Ramos (cell line): ENCODE data around the gene FGF14.

Experiments used
- in situ Hi-C: fragments of 300-500 bp; cut with MboI; formaldehyde crosslinking; loops from one replicate; pipeline ENCODE4 v1.14.3; 2022; ENCODE audit warnings: low sequenced_read_pairs; ENCODE audit not compliant: unreplicated experiment

Gene FGF14

DNA sequence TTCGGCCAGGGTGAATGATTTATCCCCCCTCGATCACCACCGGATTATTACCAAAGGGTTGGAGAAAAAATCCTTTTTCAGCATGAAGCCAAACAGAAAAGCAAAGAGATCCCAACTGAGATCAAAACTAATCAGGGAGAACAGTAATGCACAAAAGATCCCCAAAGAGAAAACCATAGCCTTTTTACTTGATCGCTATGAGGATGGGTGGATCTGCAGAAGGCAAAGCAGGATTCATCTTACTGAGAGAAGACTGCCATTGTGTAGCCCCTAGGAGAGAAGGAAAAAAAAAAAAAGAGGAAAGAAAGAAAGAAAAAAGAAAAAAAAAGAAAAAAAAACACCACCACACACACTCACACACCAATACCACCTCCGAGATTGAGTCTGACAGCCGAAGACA lies at the start of gene FGF14:
TSS of gene FGF14 (minus strand) at position 283 of the 400 bp plus-strand sequence.
- in situ Hi-C loops: no loop called here

DNA sequence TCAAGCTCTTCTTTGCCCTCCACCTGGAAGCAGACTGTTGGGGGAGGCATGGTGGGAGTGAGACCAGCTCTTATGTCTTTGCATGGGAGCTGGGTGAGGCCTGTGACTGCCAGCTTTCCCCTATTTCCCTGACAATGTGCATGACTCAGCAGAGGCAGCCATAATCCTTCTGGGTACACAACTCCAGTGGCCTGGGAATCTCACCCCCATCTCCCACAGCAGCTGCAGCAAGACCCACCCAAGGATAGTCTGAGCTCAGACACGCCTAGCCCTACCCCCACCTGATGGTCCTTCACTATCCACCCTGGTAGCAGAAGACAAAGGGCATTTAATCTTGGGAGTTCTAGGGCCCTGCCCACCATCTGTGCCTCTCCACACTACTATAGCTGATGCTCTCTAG lies 41.4 kb upstream of the FGF14 start:
- in situ Hi-C loops: no loop called here

DNA sequence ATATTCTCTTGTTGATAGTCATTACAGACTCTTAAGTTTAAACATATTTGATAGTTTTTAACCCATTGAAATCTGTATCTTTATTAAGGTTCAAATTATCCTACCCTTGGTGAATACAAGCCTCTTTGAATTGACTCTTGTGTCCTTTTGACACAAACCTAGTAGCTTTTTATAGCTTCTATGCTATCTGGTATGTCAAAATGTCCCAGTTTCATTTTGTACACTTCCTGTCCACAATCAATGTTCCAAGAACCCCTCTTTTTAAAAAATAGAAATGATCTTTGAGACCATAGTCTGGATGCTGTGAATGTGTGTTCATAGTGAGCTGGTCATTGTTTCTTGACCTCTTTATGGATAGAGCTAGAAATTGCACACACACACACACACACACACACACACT lies 39.2 kb upstream of the FGF14 start:
- in situ Hi-C loops: no loop called here

DNA sequence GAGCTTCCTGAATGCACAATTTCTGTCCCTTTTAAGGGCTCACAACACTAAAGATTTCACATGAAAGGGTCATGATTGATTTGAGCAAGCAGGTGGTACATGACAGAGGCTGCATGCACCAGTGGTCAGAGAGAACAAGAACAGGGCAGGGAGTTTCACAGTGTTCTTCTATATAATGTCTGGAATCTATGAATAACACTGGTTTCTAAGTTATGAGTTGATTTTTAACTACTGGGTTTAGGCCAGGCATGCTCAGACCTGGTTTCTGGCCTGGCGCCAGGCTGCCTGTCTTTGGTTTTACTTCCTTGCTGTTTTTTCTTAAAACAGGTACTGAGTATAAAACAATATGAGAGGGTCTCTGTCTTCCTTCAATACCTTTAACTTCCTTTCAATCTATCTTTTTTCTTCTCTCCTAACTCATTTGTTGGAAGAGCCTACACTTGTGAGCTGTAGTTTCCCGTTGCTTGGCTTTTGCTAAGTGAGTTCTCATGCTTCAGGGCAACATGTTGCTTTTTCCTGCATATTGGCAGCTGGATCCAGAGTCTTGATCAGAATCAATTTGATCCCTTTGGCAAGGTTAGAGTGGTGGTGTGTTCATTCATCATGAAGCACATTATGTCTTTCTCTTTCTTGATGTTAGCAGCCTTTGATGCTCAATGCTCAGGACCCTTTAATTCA lies 38.5 kb upstream of the FGF14 start:
- in situ Hi-C loops: no loop called here

DNA sequence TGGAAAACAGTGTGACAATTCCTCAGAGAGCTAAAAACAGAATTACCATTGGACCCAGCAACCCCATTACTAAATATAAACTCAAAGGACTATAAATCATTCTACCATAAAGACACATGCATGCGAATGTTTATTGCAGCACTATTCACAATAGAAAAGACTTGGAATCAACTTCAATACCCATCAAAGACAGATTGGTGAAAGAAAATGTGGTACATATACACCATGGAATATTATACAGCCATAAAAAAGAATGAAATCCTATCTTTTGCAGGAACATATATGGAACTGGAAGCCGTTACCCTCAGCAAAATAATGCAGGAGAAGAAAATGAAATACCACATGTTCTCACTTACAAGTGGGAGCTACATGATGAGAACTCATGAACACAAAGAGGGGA lies 20.8 kb upstream of the FGF14 start:
- in situ Hi-C loops: no loop called here

DNA sequence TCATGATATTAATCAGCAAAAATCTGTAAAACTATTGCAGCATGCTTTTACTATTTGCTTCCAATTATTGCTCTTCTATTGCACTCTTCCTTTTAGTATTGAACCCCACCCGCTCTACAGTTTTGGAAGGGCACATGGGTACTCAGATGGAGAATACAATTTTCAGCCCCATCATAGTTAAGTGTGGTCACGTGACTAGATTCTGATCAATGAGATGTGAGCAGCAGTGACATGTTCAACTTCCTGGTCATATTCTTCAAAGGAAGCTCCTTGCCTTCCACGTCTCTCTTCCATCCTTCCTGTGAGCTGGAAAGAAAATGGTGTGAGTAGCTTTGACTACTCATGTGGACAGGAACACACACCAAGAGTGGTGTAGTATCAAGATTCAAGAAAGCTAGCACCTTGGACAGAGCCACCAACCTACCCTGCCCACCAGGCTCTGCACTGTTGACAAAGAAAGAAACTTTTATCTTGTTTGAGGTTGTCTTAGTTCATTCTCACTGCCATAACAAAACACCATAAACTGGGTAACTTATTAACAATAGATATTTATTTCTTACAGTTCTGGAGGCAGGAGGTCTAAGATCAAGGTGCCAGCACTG lies 3.8 kb upstream of the FGF14 start:
- in situ Hi-C loops: no loop called here

DNA sequence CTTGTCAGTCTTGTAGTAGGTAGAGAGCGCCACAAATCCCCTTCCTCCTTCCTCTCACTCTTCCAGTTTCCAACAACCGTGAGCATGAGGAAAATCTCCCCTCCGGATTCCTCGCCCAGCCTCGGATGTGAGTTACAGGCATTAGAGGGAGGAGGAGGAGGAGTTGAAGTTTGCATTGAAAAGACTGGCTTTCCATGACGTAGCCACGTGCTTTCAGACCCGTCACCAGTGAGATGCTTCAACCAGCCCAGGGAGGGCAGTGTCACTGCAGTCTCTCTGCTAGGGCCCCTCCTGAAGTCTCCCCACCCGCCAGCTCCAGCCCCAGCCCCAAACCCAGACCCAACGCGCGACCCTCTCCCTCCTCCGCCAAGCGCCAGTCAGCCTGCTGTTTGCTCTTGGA lies 442 bp upstream of the FGF14 start:
- in situ Hi-C loops: no loop called here

DNA sequence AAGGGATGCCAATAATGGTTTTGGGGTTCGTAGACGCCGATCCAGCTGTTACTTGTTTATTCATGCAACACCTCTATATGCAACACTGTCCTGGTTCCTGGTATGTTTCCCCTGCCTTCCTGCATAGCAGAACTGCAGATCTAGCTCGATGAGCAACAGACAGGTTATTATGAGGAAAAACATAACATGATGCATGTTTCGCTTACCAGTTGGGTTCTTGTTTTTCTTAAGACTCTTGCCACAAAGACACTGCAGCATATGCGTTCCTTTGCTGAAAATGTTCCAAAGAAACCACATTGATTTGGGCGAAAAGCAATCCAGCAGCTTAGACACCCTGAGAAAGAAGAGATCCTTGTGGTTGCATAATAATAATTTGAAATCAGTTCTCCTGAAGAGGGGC lies 583 bp downstream of the FGF14 start:
- in situ Hi-C loops: no loop called here

DNA sequence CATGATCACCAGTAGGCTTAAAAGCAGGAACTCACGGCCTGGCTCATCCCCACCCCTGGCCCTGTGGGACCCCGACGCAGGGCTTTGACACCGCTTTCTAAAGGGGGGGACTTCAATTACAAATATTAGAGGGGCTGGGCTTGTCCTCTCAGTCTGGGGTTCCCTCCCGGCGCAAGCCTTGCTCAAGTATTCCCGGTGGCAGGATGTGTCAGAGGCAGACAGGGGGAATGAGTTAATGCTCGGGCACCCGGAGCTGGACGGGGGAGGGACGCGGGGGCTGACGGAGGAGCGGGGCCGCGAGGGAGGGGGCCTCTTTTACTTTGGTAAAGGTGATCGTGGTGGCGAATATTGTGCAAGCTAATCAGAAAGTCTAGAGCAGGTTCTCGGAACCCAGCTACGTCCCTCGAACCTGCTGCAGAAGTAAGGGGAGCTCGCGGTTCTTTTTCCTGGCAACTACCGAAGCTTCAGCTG lies 1.1 kb downstream of the FGF14 start:
- in situ Hi-C loops: no loop called here

DNA sequence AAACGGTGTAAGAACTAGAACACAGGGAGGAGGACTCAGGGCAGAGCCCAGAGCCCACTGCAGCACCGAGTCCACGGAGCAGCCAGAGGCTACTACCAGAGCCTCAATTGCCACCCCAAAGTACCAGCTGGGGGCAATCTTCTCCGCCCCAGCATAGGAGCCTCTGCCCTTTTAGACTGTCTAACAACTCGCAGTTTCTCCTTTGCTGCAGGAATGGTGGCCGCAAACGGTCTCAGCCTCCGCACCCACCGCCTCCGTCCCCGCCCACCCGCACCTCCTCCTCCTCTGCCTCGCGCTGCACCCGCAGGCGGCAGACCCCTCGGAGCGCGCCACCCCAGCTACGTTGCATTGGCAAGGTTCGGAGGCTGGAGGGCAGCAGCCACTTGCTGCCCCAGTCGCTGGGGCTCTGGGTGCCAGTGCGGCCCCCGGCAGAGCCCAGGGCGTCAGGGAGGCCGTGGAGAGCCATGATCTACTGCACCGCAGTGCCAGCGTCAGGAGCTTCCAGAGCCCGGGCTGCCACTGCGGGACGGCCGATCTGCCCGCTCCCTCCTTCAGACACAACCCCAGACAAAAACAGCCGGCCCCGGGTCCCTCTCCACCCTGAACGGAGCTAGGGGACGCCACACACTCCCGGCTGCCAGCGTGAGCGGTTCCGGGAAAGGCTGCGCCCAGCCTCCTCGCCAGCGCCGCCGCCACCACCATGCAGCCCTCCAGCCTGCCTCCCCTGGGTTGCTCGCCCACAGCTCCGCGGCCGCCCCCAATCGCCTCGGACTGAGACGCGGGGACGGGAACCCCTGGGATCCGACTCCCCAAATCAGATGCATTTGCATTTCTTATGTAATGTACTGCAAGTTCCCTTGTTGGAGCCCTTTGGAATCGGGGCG lies 1.8 kb downstream of the FGF14 start:
- in situ Hi-C loops: no loop called here

DNA sequence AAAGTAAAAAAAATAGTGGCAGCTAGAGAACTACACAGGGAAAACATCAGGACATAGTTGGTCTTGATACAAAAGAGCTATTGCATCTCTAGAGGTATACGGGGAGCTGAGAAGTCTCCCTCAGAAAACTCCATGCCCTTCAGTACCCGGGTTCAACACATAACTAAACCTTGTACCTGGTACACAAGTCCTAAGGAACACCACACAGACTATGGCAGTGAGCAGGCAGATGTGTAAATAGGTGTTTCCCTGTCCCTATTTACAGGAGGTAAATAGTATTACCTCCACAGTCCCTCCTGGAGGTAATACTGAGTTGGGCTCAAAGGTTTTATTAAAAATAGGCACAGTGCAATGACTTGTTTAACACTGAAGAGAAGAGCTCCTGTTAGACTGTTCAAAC lies 5.9 kb downstream of the FGF14 start:
- in situ Hi-C loops: no loop called here

DNA sequence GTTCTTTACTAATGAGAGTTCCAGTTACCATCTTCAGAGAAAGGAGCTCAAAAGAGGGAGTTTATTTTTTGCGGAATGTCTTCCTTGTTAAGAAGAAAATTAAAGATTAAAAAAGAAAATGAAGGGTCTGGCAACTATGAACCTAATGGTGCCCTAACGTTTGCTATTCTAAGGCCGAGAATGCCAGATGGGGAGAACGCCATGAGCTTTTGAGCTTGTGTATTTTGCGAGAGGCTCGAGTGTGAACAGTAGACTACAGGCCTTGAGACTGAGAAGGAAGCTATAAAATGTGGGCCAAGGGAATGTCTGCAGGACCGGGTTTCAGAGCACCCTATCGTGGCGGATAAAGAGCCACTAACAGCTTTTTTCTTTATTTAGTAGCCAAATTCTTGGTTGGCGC lies 6.7 kb downstream of the FGF14 start:
- in situ Hi-C loops: no loop called here

DNA sequence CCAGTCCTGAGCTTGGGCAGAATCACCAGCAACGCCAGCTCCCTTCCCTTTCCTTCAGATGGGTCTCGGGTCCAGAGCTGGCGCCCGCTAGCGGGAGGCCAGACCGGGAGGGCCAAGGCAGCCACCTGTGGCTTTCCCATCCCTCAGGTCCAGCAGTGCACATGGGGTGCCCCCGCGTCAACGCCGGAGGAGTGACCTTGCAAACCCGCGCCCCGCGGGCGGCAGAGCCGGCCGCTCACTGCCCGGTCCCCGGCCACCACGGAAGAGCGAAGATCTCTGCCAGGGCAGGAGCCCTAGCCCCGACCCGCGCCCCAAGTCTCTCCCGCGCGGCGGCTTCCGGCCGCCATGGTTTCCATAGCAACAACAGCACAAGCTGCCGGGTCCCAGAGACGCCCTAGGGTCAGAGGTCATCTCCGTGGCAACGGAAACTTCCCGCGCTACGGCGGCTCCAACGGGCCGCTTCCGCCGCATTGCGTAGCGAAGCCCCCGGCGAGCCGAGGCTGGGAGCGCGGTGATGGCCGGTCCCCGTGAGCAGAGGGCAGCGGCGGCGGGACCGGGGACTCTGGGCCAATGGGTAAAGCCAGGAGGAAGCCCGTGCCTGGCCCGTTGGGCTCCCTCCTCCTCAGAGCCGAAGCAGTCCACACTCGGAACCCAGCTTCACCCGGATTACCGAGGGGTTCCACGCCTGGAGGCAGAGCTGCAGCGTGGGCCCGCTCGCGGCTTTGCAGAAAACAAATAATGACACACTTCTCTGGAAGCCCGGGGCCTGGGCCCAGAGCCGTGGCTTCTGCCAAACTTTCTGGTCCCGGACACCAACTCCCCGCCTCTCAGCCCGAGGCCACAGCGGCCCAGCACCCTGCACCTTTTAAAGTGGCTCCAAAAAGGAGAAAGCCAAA lies 7.4 kb downstream of the FGF14 start:
- in situ Hi-C loops: no loop called here

DNA sequence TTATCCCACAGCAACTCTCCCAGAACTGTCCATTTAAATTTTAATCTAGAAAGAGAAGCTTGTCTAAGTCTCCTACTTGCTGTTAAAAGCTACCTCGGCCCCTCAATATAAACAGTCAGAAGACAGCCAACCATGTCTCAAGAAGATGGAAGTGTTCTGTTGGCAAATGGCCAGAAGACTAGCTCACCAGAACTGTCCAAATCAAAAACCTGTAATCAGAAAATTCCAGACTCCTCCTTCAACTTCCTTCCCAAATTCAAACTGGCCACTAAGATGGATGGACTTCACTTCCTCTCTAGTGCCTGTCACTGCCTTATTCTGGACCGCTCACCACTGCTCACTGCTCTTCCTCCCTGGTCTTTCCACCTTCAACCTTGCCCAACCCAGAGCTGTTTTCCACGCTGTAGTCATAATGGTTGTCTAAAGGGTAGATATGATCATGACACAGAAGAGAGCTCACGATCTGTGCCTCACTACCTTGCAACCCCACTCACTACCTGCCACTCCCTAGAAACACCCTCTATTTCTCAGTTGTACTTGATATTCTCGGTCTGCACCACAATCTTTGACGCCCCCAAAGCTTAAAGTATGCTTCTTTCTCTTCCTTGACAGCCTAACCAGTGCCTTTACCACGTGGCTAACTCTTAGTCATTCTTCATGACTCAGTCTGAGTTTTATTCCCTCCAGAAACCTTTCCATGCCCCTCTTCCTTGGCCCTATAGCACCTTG lies 9.2 kb downstream of the FGF14 start:
- in situ Hi-C loops: no loop called here

DNA sequence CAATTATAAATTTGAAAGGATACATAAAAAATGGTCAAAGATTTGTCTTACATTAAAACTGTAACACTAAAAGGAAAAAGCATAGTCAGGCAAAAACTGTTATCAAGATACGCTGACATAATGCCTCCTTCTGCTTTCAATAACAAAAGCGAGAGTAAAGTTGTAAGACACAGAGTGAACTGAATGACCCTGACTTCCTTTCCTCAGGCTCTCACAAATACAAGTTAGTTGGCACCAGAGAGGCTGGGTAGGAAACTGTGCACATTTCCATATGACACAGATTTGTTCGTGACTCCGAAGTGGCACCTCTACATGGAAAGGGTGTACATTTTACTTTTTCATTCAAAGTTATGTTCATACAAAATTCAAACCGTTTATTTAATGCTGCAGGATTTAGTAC lies 15.4 kb downstream of the FGF14 start:
- in situ Hi-C loops: no loop called here

DNA sequence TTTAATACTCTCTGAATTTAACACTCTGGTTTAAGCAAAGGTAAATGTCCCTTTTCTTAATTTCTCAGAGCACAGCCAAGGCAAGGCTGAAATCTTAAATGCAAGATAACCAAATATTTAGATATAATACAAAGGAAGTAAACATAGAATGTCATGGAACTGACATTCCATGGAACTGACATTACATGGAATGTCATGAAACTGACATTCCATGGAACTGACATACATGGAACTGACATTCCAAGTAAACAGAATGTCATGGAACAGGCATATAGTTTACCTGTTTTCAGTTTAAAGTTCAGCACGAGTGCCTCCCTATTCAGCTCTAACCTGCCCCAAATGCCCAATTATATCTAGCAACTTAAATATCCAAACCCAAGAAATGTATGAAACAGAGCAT lies 21.8 kb downstream of the FGF14 start:
- in situ Hi-C loops: no loop called here

DNA sequence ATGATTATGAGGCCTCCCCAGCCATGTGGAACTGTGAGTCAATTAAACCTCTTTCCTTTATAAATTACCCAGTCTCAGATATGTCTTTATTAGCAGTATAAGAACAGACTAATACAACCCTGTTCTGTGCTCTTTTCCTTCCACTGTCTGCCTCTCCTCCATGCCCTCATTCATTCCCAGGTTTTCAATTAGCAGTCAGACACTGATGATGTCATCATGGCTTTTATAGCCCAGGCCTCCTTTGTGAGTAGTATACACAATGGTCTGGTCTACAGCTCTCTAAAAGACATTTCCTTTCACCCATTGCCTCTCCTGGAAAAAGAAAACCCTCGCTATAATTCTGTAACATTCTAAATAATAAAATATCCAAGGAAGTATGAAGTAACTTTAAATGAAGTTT lies 25.5 kb downstream of the FGF14 start:
- in situ Hi-C loops: no loop called here

DNA sequence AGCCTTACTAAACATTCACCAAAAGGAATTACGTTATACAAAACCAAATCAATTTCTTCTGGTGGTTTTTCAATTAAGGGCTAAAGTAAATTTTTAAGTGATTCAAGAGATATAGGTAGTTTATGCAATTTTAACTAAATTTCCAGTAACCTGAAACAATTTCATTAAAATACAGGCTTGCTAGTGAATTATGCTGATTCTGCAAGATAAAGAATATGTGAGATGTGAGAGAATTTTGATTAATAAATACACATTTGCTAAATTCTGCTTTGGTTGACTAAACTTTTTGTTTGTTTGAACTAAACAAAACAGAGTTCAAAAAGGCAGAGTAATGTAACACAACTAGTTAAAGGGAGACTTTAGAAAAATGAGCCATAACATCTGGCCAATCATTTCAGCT lies 27.1 kb downstream of the FGF14 start:
- in situ Hi-C loops: no loop called here

DNA sequence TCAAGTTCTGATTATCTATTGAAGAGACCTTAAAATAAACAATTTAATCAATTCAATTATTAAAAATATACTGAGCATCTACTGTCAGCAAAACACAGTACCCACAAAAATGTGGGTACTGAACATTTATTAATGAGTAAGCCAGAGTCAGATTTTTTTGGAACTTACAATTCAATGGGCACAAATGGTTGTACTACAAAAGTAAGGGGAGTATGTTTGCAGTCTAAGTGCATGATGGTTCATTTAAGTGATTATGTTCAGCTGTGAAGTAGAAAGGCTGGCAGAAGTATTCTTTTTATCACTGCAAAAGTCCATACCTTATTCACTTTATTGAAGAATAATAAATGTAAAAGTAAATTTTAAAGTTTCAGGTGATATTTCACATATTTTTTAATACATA lies 27.6 kb downstream of the FGF14 start:
- in situ Hi-C loops: no loop called here

DNA sequence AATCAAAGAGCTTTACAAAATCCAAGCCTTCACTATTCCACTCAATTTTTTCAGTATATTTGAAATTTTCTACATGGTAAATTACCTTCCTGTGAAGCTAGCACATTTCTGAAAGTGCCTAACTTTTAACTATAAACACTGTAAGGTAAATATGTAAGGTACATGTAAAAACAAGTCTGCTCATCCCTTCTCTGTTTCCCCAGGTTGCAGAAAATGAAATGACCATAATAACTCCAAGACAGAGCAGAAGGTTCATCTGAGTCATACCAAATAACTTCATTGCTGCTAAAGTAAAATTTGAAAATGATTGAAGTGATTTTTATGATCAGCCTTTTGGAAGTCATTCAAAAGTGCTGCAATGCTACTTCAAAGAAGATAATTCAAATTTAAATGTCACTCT lies 28.6 kb downstream of the FGF14 start:
- in situ Hi-C loops: no loop called here
